Neuronal stem cell (in vitro differentiated cells): Measurements from ENCODE around the gene SIGLEC10.

Experiments used
- DNase-seq: peaks from one replicate; pipeline ENCODE4 v3.0.0-alpha.2; 2013; ENCODE audit warnings: low spot score
- H2AFZ ChIP-seq: one replicate; pipeline ENCODE4 v1.6.1; 2013; ENCODE audit warnings: mild to moderate bottlenecking, low read length, inconsistent platforms
- H2AK5ac ChIP-seq: 2 replicates; pipeline ENCODE4 v1.6.1; 2013; ENCODE audit warnings: low read depth, mild to moderate bottlenecking, inconsistent platforms, low read length, moderate library complexity, mixed read lengths
- H2BK120ac ChIP-seq: 2 replicates; pipeline ENCODE4 v1.6.1; 2013; ENCODE audit warnings: low read depth, mild to moderate bottlenecking, inconsistent platforms, low read length, moderate library complexity, mixed read lengths
- H2BK12ac ChIP-seq: one replicate; pipeline ENCODE4 v1.6.1; 2013; ENCODE audit warnings: low read length, inconsistent platforms
- H2BK15ac ChIP-seq: 2 replicates; pipeline ENCODE4 v1.6.1; 2013; ENCODE audit warnings: mild to moderate bottlenecking, low read length, inconsistent platforms, mixed read lengths
- H2BK5ac ChIP-seq: one replicate; pipeline ENCODE4 v1.6.1; 2013; ENCODE audit warnings: inconsistent platforms, mild to moderate bottlenecking, low read length, moderate library complexity
- H3K14ac ChIP-seq: one replicate; pipeline ENCODE4 v1.6.1; 2013; ENCODE audit warnings: low read length, inconsistent platforms
- H3K18ac ChIP-seq: 2 replicates; pipeline ENCODE4 v1.6.1; 2013; ENCODE audit warnings: low read length, inconsistent platforms
- H3K23ac ChIP-seq: 2 replicates; pipeline ENCODE4 v1.6.1; 2013; ENCODE audit warnings: low read depth, mild to moderate bottlenecking, mixed read lengths, low read length, inconsistent platforms; ENCODE audit not compliant: poor library complexity
- H3K27ac ChIP-seq: replicated peaks from 3 replicates; pipeline ENCODE4 v1.5.1; 2013; ENCODE audit warnings: low read length, inconsistent platforms
- H3K27me3 ChIP-seq, 3 experiments: 2 replicates each; pipeline ENCODE4 v1.6.1; 2013; ENCODE audit warnings: low read length in 3 of 3, mild to moderate bottlenecking in 2 of 3, inconsistent platforms in 1 of 3, low read depth in 1 of 3, mixed read lengths in 1 of 3, moderate library complexity in 1 of 3; ENCODE audit not compliant: control insufficient read depth in 3 of 3, insufficient read depth in 3 of 3
- H3K36me3 ChIP-seq, 2 donors: replicated peaks in 1 of 2; 2 replicates each; pipeline ENCODE4 v1.6.1; 2013; ENCODE audit warnings: low read length in 2 of 2; ENCODE audit not compliant: control insufficient read depth in 2 of 2, insufficient read depth in 2 of 2
- H3K4ac ChIP-seq: 2 replicates; pipeline ENCODE4 v1.6.1; 2013; ENCODE audit warnings: inconsistent platforms, mild to moderate bottlenecking, low read length, moderate library complexity
- H3K4me1 ChIP-seq, 2 donors: 1 replicate in 1 of 2; 2 replicates in 1 of 2; pipeline ENCODE4 v1.6.1; 2013; ENCODE audit warnings: low read length in 2 of 2, low read depth in 1 of 2; ENCODE audit not compliant: control insufficient read depth in 2 of 2, insufficient read depth in 1 of 2
- H3K4me2 ChIP-seq: one replicate; pipeline ENCODE4 v1.6.1; 2013; ENCODE audit warnings: mild to moderate bottlenecking, low read length, inconsistent platforms; ENCODE audit not compliant: insufficient read depth, poor library complexity, severe bottlenecking
- H3K4me3 ChIP-seq, 2 donors: 2 replicates each; pipeline ENCODE4 v1.5.1; 2013; ENCODE audit warnings: low read length in 2 of 2, mild to moderate bottlenecking in 2 of 2, inconsistent platforms in 1 of 2, moderate library complexity in 1 of 2
- H3K79me1 ChIP-seq: one replicate; pipeline ENCODE4 v1.6.1; 2013; ENCODE audit warnings: low read depth, mild to moderate bottlenecking, inconsistent platforms, low read length, moderate library complexity
- H3K9ac ChIP-seq: one replicate; pipeline ENCODE4 v1.6.1; 2013; ENCODE audit warnings: mild to moderate bottlenecking, low read depth, low read length, inconsistent platforms; ENCODE audit not compliant: poor library complexity
- H3K9me3 ChIP-seq, 2 donors: replicated peaks in 1 of 2; 2 replicates each; pipeline versions ENCODE3 to v1.6.1; 2013; ENCODE audit warnings: low read length in 2 of 2, mild to moderate bottlenecking in 2 of 2, inconsistent platforms in 1 of 2, low read depth in 1 of 2, mixed read lengths in 1 of 2, moderate library complexity in 1 of 2; ENCODE audit not compliant: control insufficient read depth in 2 of 2, insufficient read depth in 1 of 2
- H4K8ac ChIP-seq: one replicate; pipeline ENCODE4 v1.6.1; 2013; ENCODE audit warnings: low read depth, mild to moderate bottlenecking, inconsistent platforms, low read length, moderate library complexity
- H4K91ac ChIP-seq: one replicate; pipeline ENCODE4 v1.6.1; 2013; ENCODE audit warnings: low read length, low read depth, mild to moderate bottlenecking, inconsistent platforms; ENCODE audit not compliant: poor library complexity
- WGBS, 2 donors: extraction: QIAGEN DNeasy Blood & Tissue Kit; methylation state at CpG; one replicate each; pipeline ENCODE4 v1.1.7; 2013; ENCODE audit warnings: missing lambda C conversion rate in 2 of 2, mixed read lengths in 1 of 2; ENCODE audit not compliant: insufficient read length in 2 of 2, insufficient replicate concordance in 1 of 2; ENCODE audit errors: extremely low coverage in 2 of 2; 5-methylcytosine and 5-hydroxymethylcytosine counted together

Gene SIGLEC10

DNA sequence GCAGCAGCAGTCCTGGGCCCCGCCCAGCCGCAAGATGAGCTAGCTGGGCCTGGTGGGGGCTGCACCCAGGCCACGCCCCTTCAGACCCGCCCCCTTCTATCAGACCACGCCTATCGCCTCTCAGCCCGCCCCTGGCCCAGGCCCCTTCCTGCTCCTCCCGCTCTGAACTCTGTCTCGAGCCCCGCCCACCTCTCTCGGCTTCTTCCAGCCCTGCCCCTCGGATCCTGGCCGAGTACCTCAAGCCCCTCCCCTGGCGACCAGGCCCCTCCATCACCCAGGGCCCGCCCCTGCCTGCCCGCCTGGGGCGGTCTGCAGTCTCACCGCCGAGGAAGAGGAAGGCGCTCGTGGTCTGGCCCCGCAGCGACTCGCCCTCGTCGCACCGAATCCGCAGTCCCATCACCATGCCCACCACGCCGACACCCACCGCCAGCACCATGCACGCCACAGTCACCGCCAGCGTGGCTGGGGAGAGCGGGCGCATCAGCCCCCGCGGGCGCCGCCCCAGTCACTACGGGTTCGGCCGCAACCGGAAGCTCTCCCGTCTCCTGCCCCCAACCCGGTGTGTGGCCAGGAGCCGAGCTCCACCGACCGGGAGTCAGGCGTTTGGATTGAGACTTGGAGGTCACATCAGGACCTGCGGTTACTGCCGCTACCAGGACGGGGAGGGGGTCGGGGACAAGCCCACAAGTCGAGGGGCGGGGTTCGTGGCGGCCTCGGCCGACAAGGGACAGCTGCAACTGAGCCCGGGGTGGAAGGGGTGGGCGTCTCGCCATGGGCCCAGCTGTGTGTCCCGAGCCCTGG is 49.7 kb downstream of the SIGLEC10 start:
- peak overlapping the region; percentile 97 for H2BK120ac ChIP-seq
- H3K9me3 ChIP-seq: no peaks in the 10 kb centered on the region
- DNase-seq: peak; percentile 99
- H2BK12ac ChIP-seq: peak overlapping the region; percentile 90
- H3K79me1 ChIP-seq: peaks cover 4% of the 10 kb centered on the region
- H2AK5ac ChIP-seq: peak overlapping the region; percentile 99
- peak overlapping the region; percentile 99 for H3K18ac ChIP-seq
- peak overlapping the region; percentile 90 for H3K14ac ChIP-seq
- peaks cover 0 to 15% (median 0%) of the 10 kb centered on the region in 3 experiments for H3K27me3 ChIP-seq
- peak overlapping the region; percentile 98 for H2AFZ ChIP-seq
- peak overlapping the region; percentile 72 for H4K91ac ChIP-seq
- no CpG with 5 or more reads among the region's 64 CpGs for WGBS, 2 donors
- H2BK15ac ChIP-seq: peak overlapping the region; percentile 79
- H3K23ac ChIP-seq: peak overlapping the region; percentile 100
- peak overlapping the region; percentile 93 for H4K8ac ChIP-seq
- H3K9ac ChIP-seq: peak overlapping the region; percentile 98
- H3K36me3 ChIP-seq: no peaks in the 10 kb centered on the region
- H3K4me2 ChIP-seq: peak overlapping the region; percentile 89
- peak overlapping the region; percentile 53 for H3K4ac ChIP-seq
- H2BK5ac ChIP-seq: peak overlapping the region; percentile 98
- H3K4me3 ChIP-seq: peak overlapping the region; percentile 70 to 93
- H3K27ac ChIP-seq: peak overlapping the region; percentile 95
- peaks cover 12 to 15% of the 10 kb centered on the region in 2 donors for H3K4me1 ChIP-seq

DNA sequence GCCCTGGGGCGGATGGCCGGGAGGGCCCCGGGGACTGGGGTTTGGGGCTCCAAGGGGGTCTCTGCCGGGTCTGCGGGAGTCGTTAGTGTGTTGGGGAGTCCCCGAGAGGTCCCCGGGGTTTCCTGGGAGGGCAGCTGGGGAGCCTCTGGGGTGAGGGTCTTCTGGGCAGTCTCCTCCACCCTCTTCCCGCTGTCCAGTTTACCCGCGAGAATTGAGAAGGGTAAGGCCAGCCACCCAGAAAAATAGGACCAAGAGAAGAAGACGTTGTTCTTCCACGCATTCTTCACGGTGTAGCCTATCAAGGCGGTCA is 50.2 kb downstream of the SIGLEC10 start:
- H2AK5ac ChIP-seq: peak overlapping the region; percentile 98
- H3K27me3 ChIP-seq: peaks cover 0 to 10% (median 0%) of the 10 kb centered on the region in 3 experiments
- no peaks in the 10 kb centered on the region for H3K36me3 ChIP-seq
- H3K9ac ChIP-seq: peak overlapping the region; percentile 95
- no peak overlapping the region for H2BK120ac ChIP-seq
- peaks cover 4% of the 10 kb centered on the region for H3K79me1 ChIP-seq
- H3K4me1 ChIP-seq: peaks cover 12 to 15% of the 10 kb centered on the region in 2 donors
- peak overlapping the region; percentile 79 for H2AFZ ChIP-seq
- peak overlapping the region; percentile 100 for H2BK15ac ChIP-seq
- peak overlapping the region; percentile 89 for H3K4me2 ChIP-seq
- DNase-seq: no peak
- H4K8ac ChIP-seq: no peak overlapping the region
- no peak overlapping the region for H2BK12ac ChIP-seq
- H3K4ac ChIP-seq: no peak overlapping the region
- H3K18ac ChIP-seq: peak overlapping the region; percentile 96
- H2BK5ac ChIP-seq: peak overlapping the region; percentile 99
- H3K9me3 ChIP-seq: no peaks in the 10 kb centered on the region
- H3K23ac ChIP-seq: peak overlapping the region; percentile 37
- WGBS, 2 donors: no CpG with 5 or more reads among the region's 15 CpGs
- no peak overlapping the region for H4K91ac ChIP-seq
- H3K4me3 ChIP-seq: peak overlapping the region; percentile 70 to 93
- peak overlapping the region; percentile 49 for H3K14ac ChIP-seq
- peak overlapping the region; percentile 94 for H3K27ac ChIP-seq

DNA sequence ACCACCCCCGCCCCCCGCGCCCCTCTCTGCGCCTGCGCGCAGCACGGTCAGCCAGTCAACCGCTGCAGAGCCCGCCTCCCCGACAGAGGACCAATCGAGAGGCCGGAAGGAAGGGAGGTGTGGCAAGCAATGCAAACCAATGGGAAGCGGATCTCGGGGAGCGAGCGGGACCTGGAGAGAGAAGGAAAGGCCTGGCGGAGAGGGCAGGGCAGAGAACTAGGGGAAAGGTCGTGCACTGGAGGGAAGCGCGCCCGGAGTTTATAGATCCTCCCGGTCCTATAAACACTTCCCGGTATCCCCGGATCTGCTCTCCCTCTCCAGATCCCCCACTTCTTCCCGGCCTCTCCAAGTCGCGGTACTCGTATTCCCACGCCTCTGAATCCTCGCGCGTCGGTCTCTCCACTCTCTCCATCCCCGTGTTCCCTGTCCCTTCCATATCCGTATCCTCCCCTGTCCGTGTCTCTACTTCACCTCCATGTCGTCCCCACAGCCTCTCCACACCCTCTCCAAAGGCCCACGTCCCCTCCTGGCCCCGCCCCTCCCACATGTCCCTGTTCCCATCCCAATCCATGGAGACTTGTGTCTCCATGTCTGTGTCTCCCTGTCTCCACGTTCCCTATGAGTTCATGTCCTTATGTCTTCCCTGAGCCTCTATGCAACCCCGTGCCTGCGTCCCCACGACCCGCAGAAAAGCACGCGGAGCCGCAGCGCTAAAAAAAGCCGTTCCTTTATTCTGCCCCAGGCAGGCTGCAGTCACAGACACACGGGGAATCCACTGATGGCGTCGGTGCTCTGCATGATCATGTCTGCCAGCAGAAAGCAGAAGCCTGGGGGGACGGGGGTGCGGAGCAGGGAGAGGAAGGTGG is 50.8 kb downstream of the SIGLEC10 start:
- H3K4me1 ChIP-seq: peaks cover 12 to 15% of the 10 kb centered on the region in 2 donors
- H4K8ac ChIP-seq: no peak overlapping the region
- peaks cover 0 to 5% (median 0%) of the 10 kb centered on the region in 3 experiments for H3K27me3 ChIP-seq
- H2AK5ac ChIP-seq: peak overlapping the region; percentile 98
- H2BK15ac ChIP-seq: peak overlapping the region; percentile 100
- H3K27ac ChIP-seq: peak overlapping the region; percentile 94
- H3K36me3 ChIP-seq: no peaks in the 10 kb centered on the region
- H3K79me1 ChIP-seq: peaks cover 4% of the 10 kb centered on the region
- H4K91ac ChIP-seq: no peak overlapping the region
- H3K4ac ChIP-seq: no peak overlapping the region
- peak overlapping the region; percentile 21 for H2BK120ac ChIP-seq
- H2BK5ac ChIP-seq: peak overlapping the region; percentile 99
- H3K18ac ChIP-seq: peak overlapping the region; percentile 96
- peak; percentile 98 for DNase-seq
- H3K9ac ChIP-seq: peak overlapping the region; percentile 95
- peak overlapping the region; percentile 42 for H2BK12ac ChIP-seq
- WGBS, 2 donors: no CpG with 5 or more reads among the region's 54 CpGs
- peak overlapping the region; percentile 70 to 93 for H3K4me3 ChIP-seq
- peak overlapping the region; percentile 89 for H3K4me2 ChIP-seq
- peak overlapping the region; percentile 79 for H2AFZ ChIP-seq
- peak overlapping the region; percentile 49 for H3K14ac ChIP-seq
- peak overlapping the region; percentile 93 for H3K23ac ChIP-seq
- H3K9me3 ChIP-seq: no peaks in the 10 kb centered on the region
